GM19099 (cell line): ENCODE results near the gene ERC1.

Source experiments
- POLR2A ChIP-seq: IDR thresholded peaks from 3 replicates; pipeline ENCODE4 v1.6.1; 2011; ENCODE audit warnings: low read depth; ENCODE audit not compliant: insufficient read length; ENCODE audit errors: extremely low read depth

Gene ERC1

DNA sequence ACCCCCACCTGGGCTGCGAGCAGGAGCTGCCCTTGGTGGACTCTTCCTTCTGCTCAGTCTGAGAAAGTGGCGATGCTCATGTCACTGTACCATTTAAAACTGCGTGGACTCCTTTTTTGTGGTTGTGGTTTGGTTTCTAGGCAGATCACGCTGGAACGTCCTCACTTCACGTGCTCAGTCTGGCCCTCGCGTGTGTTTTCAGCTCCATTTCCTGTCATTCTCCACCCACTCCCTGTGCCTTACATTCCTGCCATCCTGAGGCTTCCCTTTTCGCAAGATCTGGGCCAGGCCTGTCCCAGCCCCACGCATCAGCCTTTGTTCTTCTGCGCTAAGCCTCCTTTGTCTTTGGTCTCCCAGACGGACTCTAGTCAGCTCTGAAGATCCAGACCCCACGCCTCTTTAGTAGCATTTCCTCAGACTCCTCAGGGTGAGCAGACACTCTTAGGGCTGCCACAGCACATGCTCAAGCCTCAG is 497.9 kb downstream of the ERC1 start:
- no peak for TF ChIP-seq POLR2A

DNA sequence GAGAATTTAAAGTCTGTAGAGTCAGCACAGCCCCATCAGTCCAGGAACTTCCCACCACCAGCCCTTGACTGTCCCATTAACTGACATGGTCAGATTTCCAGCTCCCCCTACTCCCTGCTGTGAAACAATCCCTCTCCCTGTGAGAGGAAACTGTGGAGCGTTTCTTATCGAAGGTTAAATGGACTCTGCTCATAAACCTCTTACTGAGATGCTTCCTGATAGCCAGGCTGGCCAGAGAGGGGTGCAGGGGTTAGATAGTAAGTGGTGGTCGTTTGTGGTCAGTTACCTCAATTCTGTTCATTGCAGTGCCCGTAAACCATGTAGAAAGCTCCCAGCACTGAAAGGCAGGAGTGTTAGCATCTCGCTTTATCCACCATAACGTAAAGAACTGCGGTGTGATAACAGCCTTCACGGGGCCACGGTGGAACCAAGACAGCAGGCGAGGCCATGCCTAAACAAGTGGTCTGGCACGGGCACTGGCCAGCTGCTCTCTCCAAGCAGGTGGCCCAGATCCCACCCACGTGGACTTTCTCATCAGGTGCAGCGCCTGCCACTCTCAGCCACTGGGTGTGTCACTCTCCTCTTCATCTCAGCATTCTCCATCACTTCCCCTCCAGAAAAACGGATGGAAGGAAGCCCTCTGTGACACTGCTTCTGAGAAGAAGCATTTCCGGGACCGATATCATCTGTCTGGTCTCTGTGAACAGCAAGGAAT is 501.1 kb downstream of the ERC1 start:
- no peak for TF ChIP-seq POLR2A

DNA sequence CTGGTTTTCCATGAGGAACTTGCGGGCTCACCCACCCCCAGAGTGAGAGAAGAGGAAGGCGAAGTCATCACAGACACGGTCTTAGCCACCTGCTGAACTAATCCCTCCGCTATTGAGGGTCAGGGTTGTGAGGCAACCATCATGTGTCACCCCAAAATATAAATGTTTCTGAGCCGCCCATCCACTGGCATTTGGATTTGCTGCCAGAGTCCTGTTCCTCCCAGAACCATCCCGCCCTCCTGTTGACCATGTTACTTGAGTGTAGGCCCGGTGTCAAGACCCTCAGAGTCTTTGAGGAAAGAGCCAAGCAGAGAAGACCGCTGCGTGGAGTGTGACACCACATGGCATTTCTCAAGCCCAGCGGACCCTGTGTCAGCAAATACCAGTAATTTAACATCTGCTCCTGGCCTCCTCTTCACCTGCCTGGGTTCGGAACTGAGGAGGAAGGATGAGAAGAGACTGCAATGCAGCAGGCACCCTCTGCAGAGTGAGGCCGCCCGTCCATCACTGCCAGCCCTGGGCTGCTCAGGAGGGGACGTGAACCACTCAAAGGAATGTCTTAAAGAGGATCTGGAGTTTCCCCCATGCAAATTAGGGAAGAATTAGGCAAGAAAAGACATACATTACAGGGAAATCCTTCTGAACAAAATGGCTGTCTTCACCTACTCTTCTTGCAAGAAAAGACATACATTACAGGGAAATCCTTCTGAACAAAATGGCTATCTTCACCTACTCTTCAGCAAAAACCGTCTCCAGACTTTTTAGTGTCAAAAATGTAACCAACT is 502.9 kb downstream of the ERC1 start:
- TF ChIP-seq POLR2A: no peak

DNA sequence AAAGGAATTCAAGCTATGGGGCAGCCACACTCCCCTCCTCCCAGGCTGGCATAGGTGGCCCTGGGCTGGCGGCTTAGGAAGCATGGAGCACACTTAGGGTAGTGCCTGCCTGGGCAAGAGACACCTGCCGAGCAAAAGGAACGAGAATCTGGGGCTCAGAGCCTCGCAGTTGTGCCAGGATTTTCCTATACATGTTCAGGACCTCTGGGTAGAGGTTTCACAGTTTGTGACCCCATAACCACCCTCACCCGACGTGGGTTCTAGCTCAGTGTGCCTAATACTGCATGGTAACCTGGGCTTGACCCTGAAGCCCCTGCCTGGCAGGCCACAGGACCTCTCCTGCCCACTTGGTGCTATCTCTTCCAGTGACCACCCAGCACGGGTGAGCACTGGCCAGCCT is 503.8 kb downstream of the ERC1 start:
- no peak for TF ChIP-seq POLR2A

DNA sequence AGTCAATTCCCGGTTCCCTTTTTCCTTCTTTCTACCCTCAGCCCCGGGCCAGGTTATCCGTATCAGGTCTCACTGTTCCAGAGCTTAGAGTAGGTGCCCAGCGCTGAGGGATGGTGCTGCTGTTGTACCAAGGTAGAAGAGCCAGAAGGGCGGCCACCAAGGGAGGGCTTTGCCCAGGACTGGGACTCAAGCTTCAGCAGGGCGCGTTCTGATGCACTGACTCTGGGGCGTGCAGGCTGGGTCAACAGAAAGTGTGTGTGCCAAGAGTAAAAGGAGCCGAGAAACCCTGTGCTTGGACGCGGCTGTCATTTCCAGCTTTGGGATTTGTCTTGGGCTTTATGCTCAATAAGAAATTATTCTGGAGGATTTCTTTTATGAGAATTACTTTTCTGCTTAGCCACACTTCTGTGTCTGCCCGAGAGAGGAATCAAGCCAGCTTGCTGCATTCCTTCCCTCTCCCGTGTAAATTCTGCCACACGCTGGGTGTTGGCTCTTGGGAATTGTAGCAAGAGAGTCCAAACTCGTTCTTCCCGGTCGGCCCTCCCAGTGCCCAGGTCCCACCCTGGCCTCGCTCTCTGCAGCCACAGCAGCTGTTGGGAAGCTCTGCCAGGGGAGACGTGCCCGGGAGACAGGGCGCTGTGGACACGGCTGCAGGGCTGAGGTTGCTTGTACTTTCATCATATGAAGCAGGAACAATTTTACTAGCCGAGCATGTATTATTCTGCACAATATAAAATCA is 505.3 kb downstream of the ERC1 start:
- no peak for TF ChIP-seq POLR2A

DNA sequence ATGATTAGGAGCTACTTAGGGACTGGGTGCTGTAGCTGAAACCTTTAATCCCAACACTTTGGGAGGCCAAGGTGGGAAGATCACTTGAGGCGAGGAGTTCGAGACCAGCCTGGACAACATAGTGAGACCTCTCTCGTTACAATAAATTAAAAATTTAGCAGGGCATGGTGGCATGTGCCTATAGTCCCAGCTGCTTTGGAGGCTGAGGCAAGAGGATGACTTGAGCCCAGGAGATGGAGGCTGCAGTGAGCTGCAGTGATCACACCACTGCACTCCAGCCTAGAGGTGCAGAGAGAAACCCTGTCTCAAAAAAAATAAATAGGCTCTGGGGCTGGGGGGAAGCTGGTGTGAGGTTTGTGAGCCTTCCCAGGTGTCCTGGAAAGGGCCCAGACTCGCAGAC is 506.1 kb downstream of the ERC1 start:
- no peak for TF ChIP-seq POLR2A

DNA sequence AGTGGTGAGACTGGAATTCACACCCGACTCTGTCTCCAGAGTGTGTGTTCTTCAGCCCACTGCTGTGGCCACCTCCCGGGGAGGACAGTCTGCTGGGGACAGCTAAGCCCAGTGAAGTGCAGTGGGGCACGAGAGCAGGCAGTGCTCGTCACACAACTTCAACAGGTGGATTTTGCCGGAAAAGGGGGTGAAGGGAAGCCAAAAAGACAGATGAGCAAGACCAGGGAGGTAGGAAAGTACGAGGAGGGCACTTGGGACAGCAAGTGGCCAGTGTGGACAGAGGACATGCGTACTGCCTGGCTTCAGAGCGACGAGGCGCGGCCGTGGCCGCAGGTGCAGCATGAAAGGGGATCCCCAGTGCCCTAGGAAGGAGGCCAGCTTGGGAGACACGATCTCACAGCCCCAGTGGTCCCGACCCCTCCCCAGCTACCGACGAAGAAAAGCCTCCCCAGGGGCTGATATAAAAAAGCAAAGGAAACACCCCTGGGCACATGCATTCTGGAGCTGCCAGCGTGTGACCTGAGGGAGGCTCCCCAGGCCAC is 507.2 kb downstream of the ERC1 start:
- no peak for TF ChIP-seq POLR2A

DNA sequence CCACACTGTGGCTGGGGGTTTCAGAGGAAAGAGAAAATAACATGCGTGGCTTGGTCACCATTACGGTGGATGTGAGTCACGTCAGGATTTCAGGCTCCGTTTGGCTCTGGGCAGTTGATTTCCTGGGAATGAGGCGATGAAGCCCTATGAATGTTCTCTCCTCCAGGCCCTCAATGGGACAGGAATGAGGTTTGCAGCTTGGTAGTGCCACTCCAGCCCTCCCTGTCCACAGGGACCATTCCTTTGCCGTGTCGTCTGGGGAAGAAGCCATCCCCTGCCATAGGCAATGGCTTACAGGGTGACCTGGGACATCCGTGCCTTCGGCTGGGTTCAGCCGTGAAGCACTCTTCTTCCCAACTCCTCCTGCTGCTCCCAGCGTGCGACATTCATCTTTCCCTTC is 508.3 kb downstream of the ERC1 start:
- TF ChIP-seq POLR2A: no peak

DNA sequence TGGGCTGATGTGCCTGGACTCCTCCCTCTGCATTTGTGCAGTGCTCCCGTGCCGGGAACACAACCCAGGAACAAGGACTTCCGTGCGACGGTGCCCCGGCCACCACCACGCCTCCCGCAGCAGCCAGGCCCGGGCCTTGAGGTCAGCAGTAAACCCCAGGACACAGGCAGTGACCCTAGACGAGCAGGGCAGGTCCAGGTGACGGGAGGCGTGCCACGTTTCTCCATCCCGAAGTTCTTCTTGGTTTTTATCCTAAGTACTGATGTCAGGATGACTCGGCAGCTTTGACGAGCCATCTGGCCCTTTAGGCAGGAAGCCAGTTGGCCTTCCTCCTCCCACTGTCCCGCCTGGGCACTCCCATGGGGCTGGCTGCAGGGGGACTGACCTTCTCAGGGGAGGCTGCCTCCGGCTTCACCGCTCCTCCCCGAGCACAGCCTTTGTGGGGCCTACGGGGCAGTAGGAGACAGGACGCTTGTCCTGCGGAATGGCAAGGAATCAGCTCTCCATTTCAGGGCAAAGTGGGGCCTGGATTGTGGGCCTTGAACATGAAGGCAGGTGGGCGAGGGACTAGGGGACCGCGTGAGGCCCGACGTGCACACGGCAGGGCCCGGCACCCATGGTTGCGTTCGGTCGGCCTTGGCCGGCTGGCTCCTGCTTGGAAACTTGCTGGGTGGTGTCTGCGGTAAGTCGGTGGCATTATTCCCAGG is 509.2 kb downstream of the ERC1 start:
- no peak for TF ChIP-seq POLR2A

DNA sequence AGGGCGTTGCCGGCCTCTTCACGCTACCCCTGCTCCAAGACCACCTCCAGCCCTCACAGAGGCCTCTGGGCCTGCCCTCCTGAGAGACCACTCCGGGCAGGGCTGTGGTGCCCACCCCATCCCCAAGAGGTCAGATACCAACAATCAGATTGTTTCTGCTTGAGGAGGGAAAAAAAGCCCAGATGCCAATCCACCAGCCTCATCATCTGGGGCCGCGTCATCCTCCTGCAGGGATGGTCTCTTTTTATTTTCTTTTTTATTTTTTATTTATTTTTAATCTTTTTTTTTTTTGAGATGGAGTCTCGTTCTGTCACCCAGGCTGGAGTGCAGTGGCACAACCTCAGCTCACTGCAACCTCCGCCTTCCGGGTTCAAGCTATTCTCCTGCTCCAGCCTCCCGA is 510.0 kb downstream of the ERC1 start:
- TF ChIP-seq POLR2A: no peak

DNA sequence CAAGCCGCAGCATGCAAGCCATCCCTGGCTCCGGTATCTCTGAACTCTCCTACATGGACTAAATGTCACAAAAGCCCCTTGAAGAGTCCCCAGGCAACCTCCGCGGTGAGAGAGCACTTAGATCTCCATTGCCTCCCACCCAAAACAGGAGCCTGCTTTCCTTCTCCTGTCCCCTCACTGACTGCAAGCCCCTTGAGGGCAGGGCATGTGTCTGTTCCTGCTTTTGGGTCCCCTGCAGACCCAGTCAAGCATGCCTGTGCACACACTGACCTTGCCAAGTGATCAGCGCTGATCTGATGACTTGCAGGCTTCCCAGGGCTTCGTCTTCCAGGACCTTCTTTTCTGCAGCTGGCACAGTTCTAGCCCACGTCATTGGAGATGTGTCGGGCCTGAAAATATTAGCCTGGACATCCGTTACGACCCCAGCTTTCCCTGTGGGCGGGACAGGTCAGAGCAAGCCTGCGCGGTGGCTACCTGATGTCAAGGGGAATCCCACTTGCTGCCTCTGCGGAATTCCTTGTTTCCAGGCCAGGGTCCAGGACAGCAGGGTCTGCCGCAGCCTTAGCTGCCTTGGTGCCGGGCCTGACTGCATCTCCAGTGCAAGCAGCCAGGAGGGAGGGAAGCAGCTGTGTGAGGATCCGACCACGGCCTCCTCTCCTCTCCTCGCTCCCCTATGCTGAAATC is 510.8 kb downstream of the ERC1 start:
- TF ChIP-seq POLR2A: no peak

DNA sequence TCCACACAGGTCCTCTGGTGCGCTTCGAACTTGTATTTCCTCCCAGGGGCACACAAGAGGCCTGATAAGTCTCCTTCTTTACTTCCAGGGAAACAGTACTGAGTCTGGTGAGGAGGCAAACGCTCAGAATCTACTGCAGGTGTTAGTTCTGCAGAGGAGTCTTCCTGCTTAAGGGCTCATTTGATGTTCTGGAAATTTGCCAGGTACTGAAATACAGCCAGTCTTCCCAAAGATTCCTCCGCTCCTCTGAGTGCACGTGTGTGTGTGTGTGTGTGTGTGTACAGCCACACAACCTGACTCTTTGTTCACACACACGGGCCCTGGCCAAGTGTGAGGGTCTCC is 511.3 kb downstream of the ERC1 start:
- no peak for TF ChIP-seq POLR2A

DNA sequence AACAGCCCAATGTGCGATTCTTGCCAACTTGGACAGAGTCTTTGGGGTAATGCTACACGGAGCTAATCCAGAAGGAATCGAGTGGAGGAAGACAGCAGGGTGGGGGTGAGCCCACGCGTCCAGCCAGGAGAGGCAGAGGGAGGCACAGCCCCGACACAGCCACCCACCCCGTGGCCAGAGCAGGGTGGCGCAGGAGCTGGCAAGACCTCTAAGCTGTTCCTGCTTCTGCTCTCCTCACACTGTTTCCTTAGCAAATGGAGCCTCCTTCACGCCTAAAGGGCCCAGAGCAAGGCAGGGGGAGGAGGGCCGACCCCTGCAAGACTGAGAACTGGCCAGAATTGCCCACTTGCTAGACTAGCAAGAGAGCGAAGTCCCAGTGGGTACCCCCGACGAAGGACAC is 511.8 kb downstream of the ERC1 start:
- TF ChIP-seq POLR2A: no peak

DNA sequence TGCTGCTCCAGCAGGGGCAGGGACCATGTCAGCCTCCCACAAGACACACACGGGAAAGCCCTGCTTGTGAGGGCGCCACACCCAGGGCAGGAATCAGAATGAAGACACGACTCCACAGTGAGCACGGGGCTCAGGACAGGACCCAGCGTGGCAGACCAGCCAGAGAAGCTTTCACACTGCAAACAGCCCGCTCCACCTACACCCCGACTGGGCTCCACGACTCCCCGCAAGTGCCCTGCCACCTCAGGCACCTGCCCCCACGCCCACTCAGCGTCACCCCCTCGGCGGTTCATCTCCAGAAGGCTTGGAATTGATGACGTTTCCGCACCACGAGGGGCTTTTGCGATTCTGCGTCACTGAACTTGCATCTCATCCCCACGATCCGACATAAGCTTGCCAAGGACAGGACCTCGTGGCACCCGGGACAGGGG is 512.3 kb downstream of the ERC1 start:
- no peak for TF ChIP-seq POLR2A
